ENCODE measurements around the gene SYCP3.
"Not testable (repeated sequence)": the region's sequence is repeated elsewhere in the genome, so short reads cannot be mapped to it uniquely, and the experiment has no call there.

Gene SYCP3

GRCh38 chr12:101713059-101713682 lies 26.1 kb downstream of the SYCP3 start:
- DNase-seq (ENCODE audit: low spot score) = no peak

- no peak for DNase-seq (ENCODE audit: low spot score)
Observed at GRCh38 chr12:101710288-101710687, 29.0 kb downstream of the SYCP3 start.

GRCh38 chr12:101707131-101707782 lies 32.0 kb downstream of the SYCP3 start:
- no peak for DNase-seq (ENCODE audit: low spot score)

GRCh38 chr12:101706403-101706802 lies 32.9 kb downstream of the SYCP3 start:
- no peak for DNase-seq (ENCODE audit: low spot score)

- peak; percentile 18 for DNase-seq (ENCODE audit: low spot score)
Observed at GRCh38 chr12:101703487-101703886, 35.8 kb downstream of the SYCP3 start.

- DNase-seq (ENCODE audit: low spot score) = no peak
Observed at GRCh38 chr12:101700299-101700820, 38.9 kb downstream of the SYCP3 start.

- DNase-seq (ENCODE audit: low spot score) = peak; percentile 22
Observed at GRCh38 chr12:101698800-101699347, 40.4 kb downstream of the SYCP3 start.

- DNase-seq (ENCODE audit: low spot score) = peak; percentile 49
Observed at GRCh38 chr12:101697930-101698799, 41.1 kb downstream of the SYCP3 start.

GRCh38 chr12:101697197-101697929 lies 41.9 kb downstream of the SYCP3 start, which contains the start of gene CHPT1:
TSS of gene CHPT1 (plus strand) at chr12:101697640. CDS start at chr12:101697862, 222 bp downstream.
- peak; percentile 89 for DNase-seq (ENCODE audit: low spot score)

- no peak for DNase-seq (ENCODE audit: low spot score)
Observed at GRCh38 chr12:101696251-101697196, 42.7 kb downstream of the SYCP3 start.

- no peak for DNase-seq (ENCODE audit: low spot score)
Observed at GRCh38 chr12:101695706-101696105, 43.6 kb downstream of the SYCP3 start.

- no peak for DNase-seq (ENCODE audit: low spot score)
Observed at GRCh38 chr12:101694986-101695385, 44.3 kb downstream of the SYCP3 start.

- no peak for DNase-seq (ENCODE audit: low spot score)
Observed at GRCh38 chr12:101694297-101694848, 44.9 kb downstream of the SYCP3 start.

GRCh38 chr12:101691503-101692096 lies 47.7 kb downstream of the SYCP3 start:
- no peak for DNase-seq (ENCODE audit: low spot score)

- DNase-seq (ENCODE audit: low spot score) = no peak
Observed at GRCh38 chr12:101690544-101691098, 48.6 kb downstream of the SYCP3 start.

GRCh38 chr12:101686176-101686575 lies 53.1 kb downstream of the SYCP3 start:
- no peak for DNase-seq (ENCODE audit: low spot score)

- DNase-seq (ENCODE audit: low spot score) = no peak
Observed at GRCh38 chr12:101685092-101685491, 54.2 kb downstream of the SYCP3 start.

GRCh38 chr12:101681627-101682026 lies 57.6 kb downstream of the SYCP3 start:
- DNase-seq (ENCODE audit: low spot score) = not testable (repeated sequence)

GRCh38 chr12:101680647-101681046 lies 58.6 kb downstream of the SYCP3 start:
- no peak for DNase-seq (ENCODE audit: low spot score)

Data from iPS-NIHi11 (cell line).